Left renal pelvis (tissue), 4 donors: ENCODE measurements around the gene PLS3. TPM values are rescaled to one million over a fixed set of nuclear protein-coding genes. Genes with fewer than 3 reads are reported as not detected.

Source experiments
- DNase-seq, 4 donors: peaks; one replicate each; pipeline ENCODE4 v3.0.0-alpha.2; 2013; ENCODE audit warnings: low read depth in 4 of 4, low spot score in 3 of 4
- polyA plus RNA-seq, 4 donors: library from polyadenylated mRNA; unstranded; fragments of 120-200 nt; gene quantifications; one replicate each; pipeline ENCODE4 v1.2.1, GENCODE V29; 2013; ENCODE audit not compliant: insufficient read length in 4 of 4

PLS3 gene
- polyA plus RNA-seq, 4 donors = 224 to 335 (median 280) TPM

- DNase-seq = no peak
Observed at GRCh38 chrX:115565888-115566287, 4.9 kb downstream of the PLS3 start.

- no peak for DNase-seq
Observed at GRCh38 chrX:115571712-115572111, 10.7 kb downstream of the PLS3 start.

GRCh38 chrX:115573185-115573584, 12.2 kb downstream of the PLS3 start:
- DNase-seq = no peak

- DNase-seq = no peak
Observed at GRCh38 chrX:115576676-115577075, 15.7 kb downstream of the PLS3 start.

GRCh38 chrX:115579327-115579726, 18.4 kb downstream of the PLS3 start:
- DNase-seq = no peak

GRCh38 chrX:115579786-115580294, 18.9 kb downstream of the PLS3 start:
- no peak for DNase-seq

- no peak for DNase-seq
Observed at GRCh38 chrX:115581759-115582615, 21.0 kb downstream of the PLS3 start.

GRCh38 chrX:115582616-115583495, 21.9 kb downstream of the PLS3 start:
- DNase-seq = no peak

GRCh38 chrX:115583496-115584004, 22.6 kb downstream of the PLS3 start:
- no peak for DNase-seq

- no peak for DNase-seq
Observed at GRCh38 chrX:115584696-115585095, 23.7 kb downstream of the PLS3 start.

GRCh38 chrX:115588179-115588578, 27.2 kb downstream of the PLS3 start:
- no peak for DNase-seq

GRCh38 chrX:115589419-115589818, 28.4 kb downstream of the PLS3 start:
- no peak for DNase-seq

- DNase-seq = no peak
Observed at GRCh38 chrX:115591420-115591819, 30.4 kb downstream of the PLS3 start.

GRCh38 chrX:115591856-115592842, 31.2 kb downstream of the PLS3 start:
- no peak for DNase-seq

- no peak for DNase-seq
Observed at GRCh38 chrX:115592997-115593734, 32.2 kb downstream of the PLS3 start.

- DNase-seq = no peak
Observed at GRCh38 chrX:115595049-115595448, 34.1 kb downstream of the PLS3 start.

- no peak for DNase-seq
Observed at GRCh38 chrX:115598556-115598955, 37.6 kb downstream of the PLS3 start.

GRCh38 chrX:115602308-115602707, 41.3 kb downstream of the PLS3 start:
- no peak for DNase-seq

GRCh38 chrX:115602729-115603389, 41.9 kb downstream of the PLS3 start:
- no peak for DNase-seq
